Inflammatory macrophage treated with lipopolysaccharide for 4 hours (primary cell): Measurements from ENCODE around the gene CDH15.
"Not testable (repeated sequence)": the region's sequence is repeated elsewhere in the genome, so short reads cannot be mapped to it uniquely, and the experiment has no call there.

Experiments
- DNase-seq: peaks from one replicate; pipeline ENCODE4 v3.0.0-alpha.2; 2020

The CDH15 gene

GRCh38 chr16:89242795-89243200 is 71.2 kb downstream of the CDH15 start:
- DNase-seq: no peak

GRCh38 chr16:89243664-89244063 is 72.1 kb downstream of the CDH15 start:
- no peak for DNase-seq

GRCh38 chr16:89244264-89244663 is 72.7 kb downstream of the CDH15 start:
- not testable (repeated sequence) for DNase-seq

- DNase-seq: no peak
These were observed 73.2 kb downstream of the CDH15 start for GRCh38 chr16:89244754-89245153.
